ENCODE data around the gene MYOG.
A peak's percentile ranks its signal among the peaks of the same experiment; 100 is the strongest.

Gene MYOG

GRCh38 chr1:203055161-203055799 is 30.5 kb downstream of the MYOG start:
- no peak overlapping the region for H3K27ac ChIP-seq
- TF ChIP-seq CTCF (IDR thresholded peaks at IDR 0.05) (peak; percentile 15; the same call in 1 of the 2 replicates), ZFX (IDR thresholded peaks at IDR 0.05; ENCODE audit: borderline replicate concordance) (no peak)

GRCh38 chr1:203054642-203055041 is 31.2 kb downstream of the MYOG start:
- H3K27ac ChIP-seq: no peak overlapping the region
- TF ChIP-seq CTCF (IDR thresholded peaks at IDR 0.05) (no peak), ZFX (IDR thresholded peaks at IDR 0.05; ENCODE audit: borderline replicate concordance) (no peak)

GRCh38 chr1:203054184-203054583 is 31.6 kb downstream of the MYOG start:
- H3K27ac ChIP-seq: no peak overlapping the region
- TF ChIP-seq ZFX (IDR thresholded peaks at IDR 0.05; ENCODE audit: borderline replicate concordance): no peak
- no peak for TF ChIP-seq CTCF (IDR thresholded peaks at IDR 0.05)

GRCh38 chr1:203052601-203053000 is 33.2 kb downstream of the MYOG start:
- H3K27ac ChIP-seq: no peak overlapping the region
- no peak for TF ChIP-seq CTCF (IDR thresholded peaks at IDR 0.05)
- no peak for TF ChIP-seq ZFX (IDR thresholded peaks at IDR 0.05; ENCODE audit: borderline replicate concordance)

- no peak for TF ChIP-seq CTCF (IDR thresholded peaks at IDR 0.05)
- TF ChIP-seq ZFX (IDR thresholded peaks at IDR 0.05; ENCODE audit: borderline replicate concordance): no peak
- no peak overlapping the region for H3K27ac ChIP-seq
Measured at GRCh38 chr1:203051841-203052324, 33.9 kb downstream of the MYOG start.

- H3K27ac ChIP-seq: no peak overlapping the region
- TF ChIP-seq CTCF (IDR thresholded peaks at IDR 0.05) (no peak), ZFX (IDR thresholded peaks at IDR 0.05; ENCODE audit: borderline replicate concordance) (no peak)
Measured at GRCh38 chr1:203050826-203051225, 35.0 kb downstream of the MYOG start.

- TF ChIP-seq ZFX (IDR thresholded peaks at IDR 0.05; ENCODE audit: borderline replicate concordance): no peak
- no peak for TF ChIP-seq CTCF (IDR thresholded peaks at IDR 0.05)
- no peak overlapping the region for H3K27ac ChIP-seq
Measured at GRCh38 chr1:203049576-203050180, 36.1 kb downstream of the MYOG start.

Measured in 22Rv1 (cell line).